Esophagus squamous epithelium (tissue), 4 donors: ENCODE results near the gene PUM1.

Source experiments
- POLR2A ChIP-seq, 4 donors: fragments of 450-650 bp; IDR thresholded peaks; one replicate each; pipeline ENCODE4 v1.6.1; 2017; ENCODE audit warnings: antibody characterized with exemption in 4 of 4, mild to moderate bottlenecking in 4 of 4, moderate library complexity in 3 of 4
- TF ChIP-seq, protein P1 (sequence below), 6 experiments: fragments of 450-650 bp in 4 of 6; fragments of 200-600 bp in 2 of 6; sonication (generic) in 2 of 6; IDR thresholded peaks; one replicate each; pipeline ENCODE4 v1.5.1; 2016 to 2019; ENCODE audit warnings: antibody characterized with exemption in 6 of 6, mild to moderate bottlenecking in 4 of 6, moderate library complexity in 4 of 6

DNA sequence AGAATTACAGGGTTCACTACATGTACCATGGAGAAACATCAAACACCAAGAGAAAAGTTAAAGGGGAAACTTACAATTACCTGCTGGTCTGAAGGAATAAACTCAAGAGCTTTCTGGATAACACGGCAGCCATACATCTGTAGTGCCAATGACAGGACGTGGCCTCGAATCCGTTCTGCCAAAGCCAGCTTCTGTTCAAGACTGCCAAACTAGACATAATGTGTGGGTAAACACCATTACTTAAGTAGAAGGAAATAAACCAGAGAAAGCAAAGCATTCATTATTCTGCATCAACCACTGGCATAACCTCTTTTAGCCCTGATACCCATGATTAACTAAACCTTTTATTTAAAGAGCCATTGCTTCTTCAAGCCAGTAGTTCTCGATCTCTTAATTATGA is 115.5 kb downstream of the PUM1 start:
- TF ChIP-seq, protein P1, sequence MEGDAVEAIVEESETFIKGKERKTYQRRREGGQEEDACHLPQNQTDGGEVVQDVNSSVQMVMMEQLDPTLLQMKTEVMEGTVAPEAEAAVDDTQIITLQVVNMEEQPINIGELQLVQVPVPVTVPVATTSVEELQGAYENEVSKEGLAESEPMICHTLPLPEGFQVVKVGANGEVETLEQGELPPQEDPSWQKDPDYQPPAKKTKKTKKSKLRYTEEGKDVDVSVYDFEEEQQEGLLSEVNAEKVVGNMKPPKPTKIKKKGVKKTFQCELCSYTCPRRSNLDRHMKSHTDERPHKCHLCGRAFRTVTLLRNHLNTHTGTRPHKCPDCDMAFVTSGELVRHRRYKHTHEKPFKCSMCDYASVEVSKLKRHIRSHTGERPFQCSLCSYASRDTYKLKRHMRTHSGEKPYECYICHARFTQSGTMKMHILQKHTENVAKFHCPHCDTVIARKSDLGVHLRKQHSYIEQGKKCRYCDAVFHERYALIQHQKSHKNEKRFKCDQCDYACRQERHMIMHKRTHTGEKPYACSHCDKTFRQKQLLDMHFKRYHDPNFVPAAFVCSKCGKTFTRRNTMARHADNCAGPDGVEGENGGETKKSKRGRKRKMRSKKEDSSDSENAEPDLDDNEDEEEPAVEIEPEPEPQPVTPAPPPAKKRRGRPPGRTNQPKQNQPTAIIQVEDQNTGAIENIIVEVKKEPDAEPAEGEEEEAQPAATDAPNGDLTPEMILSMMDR (IDR thresholded peaks at IDR 0.05), result no peak
- TF ChIP-seq POLR2A (IDR thresholded peaks at IDR 0.05), result no peak
